ENCODE data around the gene IGFBP2. TPM values are rescaled to one million over a fixed set of nuclear protein-coding genes. Genes with fewer than 3 reads are reported as not detected.

IGFBP2 gene
- total and polyA plus RNA-seq, 2 of the 4 experiments (the other 2 are of a cell fraction), result 33.5 to 236 TPM

GRCh38 chr2:216653093-216653799, 20.0 kb downstream of the IGFBP2 start:
- no peak overlapping the region for H2BK120ac ChIP-seq (ENCODE audit: low read depth, low read length)
- H3K27me3 ChIP-seq (ENCODE audit: control insufficient read depth, insufficient read depth, low read length), result peaks cover 1% of the 10 kb centered on the region
- intact Hi-C loops (cut with micrococcal nuclease) (loop anchor here (5.0 kb wide), 1 partner anchor 66 kb away; no protein-coding TSS in a partner anchor), in situ Hi-C loops (cut with MboI; ENCODE audit: low sequenced_read_pairs) (no loop called here), dilution Hi-C loops (cut with HindIII; ENCODE audit: low sequenced_read_pairs, unreplicated experiment) (loop anchor here (25.0 kb wide), 1 partner anchor 141 kb away; no protein-coding TSS in a partner anchor)
- DNase-seq (no peak), ATAC-seq (ENCODE audit: low read depth) (no peak)
- H3K9me3 ChIP-seq (ENCODE audit: control insufficient read depth, insufficient read depth, low read length), result no peaks in the 10 kb centered on the region
- H4K20me1 ChIP-seq (ENCODE audit: insufficient read depth, low read length), result no peaks in the 10 kb centered on the region
- H3K27ac ChIP-seq (ENCODE audit: insufficient read depth, low read length), result peak overlapping the region; percentile 95; the same call in 1 of the 2 replicates
- no TSS peak for BruUV-seq (replicated peaks)
- H4K8ac ChIP-seq (ENCODE audit: low read depth in 2 of 2, low read length in 2 of 2), result 0 out of 4 replicates have a peak overlapping the region, but pooled peaks of 1 of the 2 experiments have one; percentile 10
- no peaks in the 10 kb centered on the region for H3K79me1 ChIP-seq (ENCODE audit: low read depth in 1 of 2, low read length in 2 of 2)
- ChIA-PET CTCF (interaction anchor here (0.6 to 1.3 kb wide), 2 partner anchors 124 to 134 kb away, joined by 4 to 6 read pairs; no protein-coding TSS in a partner anchor), POLR2A (ENCODE audit: unreplicated experiment) (no interaction called here)
- no peak overlapping the region for H3K9ac ChIP-seq (ENCODE audit: low read depth, low read length)
- no peak overlapping the region for H2BK5ac ChIP-seq (ENCODE audit: low read depth, low read length, poor library complexity, severe bottlenecking)
- H4K5ac ChIP-seq (ENCODE audit: low read depth, low read length), result peak overlapping the region; percentile 73; the same call in 1 of the 2 replicates
- H3K23ac ChIP-seq (ENCODE audit: low read depth, low read length), result no peak overlapping the region
- no peak overlapping the region for H3K4ac ChIP-seq (ENCODE audit: low read depth, low read length)
- WGBS, 2 experiments (ENCODE audit: extremely low coverage in 2 of 2, insufficient read length in 1 of 2), result no CpG with 5 or more reads among the region's 4 CpGs
- H4K91ac ChIP-seq (ENCODE audit: insufficient read depth, low read depth, low read length), result no peak overlapping the region
- peaks cover 26% of the 10 kb centered on the region; the same call in 1 of the 2 replicates for H3K4me1 ChIP-seq (ENCODE audit: control insufficient read depth, insufficient read depth, low read length)
- H3K14ac ChIP-seq (replicated peaks; ENCODE audit: low read depth, low read length), result no peak overlapping the region
- no peak overlapping the region for H2AK5ac ChIP-seq (ENCODE audit: low read depth, low read length)
- peaks cover 4% of the 10 kb centered on the region for H3K9me1 ChIP-seq (ENCODE audit: insufficient read depth, low read length)
- H3K4me3 ChIP-seq (ENCODE audit: insufficient read depth, low read depth, low read length), result no peak overlapping the region
- H3K36me3 ChIP-seq (ENCODE audit: control insufficient read depth, insufficient read depth, low read length), result no peaks in the 10 kb centered on the region
- peak overlapping the region; percentile 71; the same call in 1 of the 2 replicates for H3K18ac ChIP-seq (ENCODE audit: low read depth, low read length)
- H2AK9ac ChIP-seq (replicated peaks; ENCODE audit: low read depth, low read length, poor library complexity), result no peak overlapping the region
- no peak overlapping the region; the same call in 1 of the 2 replicates for H3K4me2 ChIP-seq (ENCODE audit: low read depth, low read length)
- H2BK20ac ChIP-seq (ENCODE audit: low read depth, low read length), result no peak overlapping the region
- H2BK15ac ChIP-seq (ENCODE audit: low read depth, low read length), result no peak overlapping the region
- H3K56ac ChIP-seq (ENCODE audit: extremely low read depth, insufficient read depth, low read length), result no peak overlapping the region
- H2AFZ ChIP-seq (replicated peaks; ENCODE audit: low read length, poor library complexity), result no peak overlapping the region
- TF ChIP-seq RFX5 (IDR thresholded peaks at IDR 0.05; ENCODE audit: low read depth, low read length) (no peak), BHLHE40 (IDR thresholded peaks at IDR 0.05; ENCODE audit: low read depth, low read length) (no peak), MAFK (IDR thresholded peaks at IDR 0.05; ENCODE audit: low read depth, low read length) (no peak), SMC3 (IDR thresholded peaks at IDR 0.05; ENCODE audit: low read depth, low read length) (no peak), POLR2A (IDR thresholded peaks at IDR 0.05; ENCODE audit: low read depth, low read length) (no peak), CEBPB (IDR thresholded peaks at IDR 0.05; ENCODE audit: low read depth, low read length) (no peak), USF2 (IDR thresholded peaks at IDR 0.05; ENCODE audit: low read depth, low read length) (no peak), CTCF (conservative IDR thresholded peaks at IDR 0.05; ENCODE audit: low read depth, low read length) (no peak), MXI1 (IDR thresholded peaks at IDR 0.05; ENCODE audit: borderline replicate concordance, low read depth, low read length) (no peak), RCOR1 (IDR thresholded peaks at IDR 0.05; ENCODE audit: insufficient replicate concordance, low read length) (no peak), CHD1 (IDR thresholded peaks at IDR 0.05; ENCODE audit: low read depth, low read length) (no peak), RAD21 (IDR thresholded peaks at IDR 0.05; ENCODE audit: low read length) (no peak), ELK1 (IDR thresholded peaks at IDR 0.05; ENCODE audit: borderline replicate concordance, low read depth, low read length) (no peak), MAZ (IDR thresholded peaks at IDR 0.05; ENCODE audit: borderline replicate concordance, low read depth, low read length) (no peak), FOS (IDR thresholded peaks at IDR 0.05; ENCODE audit: low read depth, low read length) (no peak)
